EL (cell line): Measurements from ENCODE around the gene RIN3.

ENCODE experiments used
- DNase-seq: peaks from one replicate; pipeline ENCODE4 v3.0.0-alpha.2; 2016

Gene RIN3

GRCh38 chr14:92513204-92513965 is at the start of gene RIN3:
Gene RIN3, plus strand, starts transcription at chr14:92513781. Its CDS starts 152 bp downstream, at chr14:92513933.
- DNase-seq: peak; percentile 78

GRCh38 chr14:92464156-92464555 is 49.4 kb upstream of the RIN3 start:
- DNase-seq: no peak

GRCh38 chr14:92464716-92465115 is 48.9 kb upstream of the RIN3 start:
- no peak for DNase-seq

GRCh38 chr14:92465353-92466055 is 48.1 kb upstream of the RIN3 start:
- no peak for DNase-seq

GRCh38 chr14:92466059-92466458 is 47.5 kb upstream of the RIN3 start:
- no peak for DNase-seq

- no peak for DNase-seq
Measured at GRCh38 chr14:92469515-92469914, 44.1 kb upstream of the RIN3 start.

- DNase-seq: peak; percentile 85
Measured at GRCh38 chr14:92470215-92470614, 43.4 kb upstream of the RIN3 start.

GRCh38 chr14:92470811-92471210 is 42.8 kb upstream of the RIN3 start:
- DNase-seq: no peak

GRCh38 chr14:92471919-92472318 is 41.7 kb upstream of the RIN3 start:
- peak; percentile 90 for DNase-seq

- no peak for DNase-seq
Measured at GRCh38 chr14:92472860-92473259, 40.7 kb upstream of the RIN3 start.

- DNase-seq: peak; percentile 89
Measured at GRCh38 chr14:92473261-92473968, 40.2 kb upstream of the RIN3 start.

GRCh38 chr14:92473969-92474535 is 39.5 kb upstream of the RIN3 start:
- DNase-seq: no peak

GRCh38 chr14:92475037-92475436 is 38.5 kb upstream of the RIN3 start:
- DNase-seq: no peak

- no peak for DNase-seq
Measured at GRCh38 chr14:92475451-92476187, 38.0 kb upstream of the RIN3 start.

GRCh38 chr14:92480856-92481255 is 32.7 kb upstream of the RIN3 start:
- DNase-seq: no peak

- no peak for DNase-seq
Measured at GRCh38 chr14:92481386-92481785, 32.2 kb upstream of the RIN3 start.

- DNase-seq: no peak
Measured at GRCh38 chr14:92481811-92482555, 31.6 kb upstream of the RIN3 start.

GRCh38 chr14:92482621-92483319 is 30.8 kb upstream of the RIN3 start:
- DNase-seq: no peak

GRCh38 chr14:92484132-92484823 is 29.3 kb upstream of the RIN3 start:
- DNase-seq: no peak

- no peak for DNase-seq
Measured at GRCh38 chr14:92486881-92487280, 26.7 kb upstream of the RIN3 start.
